ENCODE measurements around the gene EZH2. TPM values are rescaled to one million over a fixed set of nuclear protein-coding genes. Genes with fewer than 3 reads are reported as not detected.

The EZH2 gene
- total RNA-seq, 4 donors from 2014 or later = 6.8 to 22.4 (median 8.2) TPM

GRCh38 chr7:148790131-148790726 lies 93.9 kb downstream of the EZH2 start:
- H3K36me3 ChIP-seq = peaks cover 92% of the 10 kb centered on the region
- H3K27ac ChIP-seq = no peak overlapping the region
- H3K4me1 ChIP-seq = no peaks in the 10 kb centered on the region
- DNase-seq (ENCODE audit: low spot score in 2 of 2) = no peak
- H3K27me3 ChIP-seq = no peaks in the 10 kb centered on the region
- no peak overlapping the region for H3K4me3 ChIP-seq
- H3K9me3 ChIP-seq = no peaks in the 10 kb centered on the region
- TF ChIP-seq POLR2AphosphoS5 (IDR thresholded peaks at IDR 0.05) = no peak
- no peak for TF ChIP-seq POLR2A (IDR thresholded peaks at IDR 0.05)
- TF ChIP-seq CTCF (IDR thresholded peaks at IDR 0.05) = no peak
- TF ChIP-seq EP300 (IDR thresholded peaks at IDR 0.05) = no peak
- whole genome bisulfite sequencing = 94% methylated on average over 8 of the region's 8 CpGs

DNA sequence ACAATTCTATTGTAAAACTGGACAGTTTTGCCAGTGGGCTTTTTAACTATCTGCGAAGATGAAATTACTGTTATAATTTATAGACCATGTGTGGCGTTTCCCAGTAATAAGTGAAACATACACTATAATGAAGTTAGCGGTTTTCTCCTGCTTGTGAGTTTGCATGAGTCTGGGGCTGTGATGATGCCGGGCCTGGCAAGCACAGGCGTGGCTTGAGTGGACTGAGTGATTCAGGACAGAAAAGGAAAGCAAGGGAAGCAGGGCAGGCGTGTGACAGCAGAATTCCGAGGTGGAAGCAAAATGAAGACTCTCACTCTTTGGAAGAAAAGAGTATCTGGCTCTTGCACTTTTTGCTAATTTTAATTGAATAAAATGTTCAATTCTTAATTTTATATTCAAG lies 94.9 kb downstream of the EZH2 start:
- no peak for TF ChIP-seq EP300 (IDR thresholded peaks at IDR 0.05)
- no peak for TF ChIP-seq POLR2A (IDR thresholded peaks at IDR 0.05)
- no peak for TF ChIP-seq POLR2AphosphoS5 (IDR thresholded peaks at IDR 0.05)
- no peak for TF ChIP-seq CTCF (IDR thresholded peaks at IDR 0.05)
- Histone ChIP-seq H3K36me3 (peaks cover 88% of the 10 kb centered on the region), H3K9me3 (no peaks in the 10 kb centered on the region), H3K27me3 (no peaks in the 10 kb centered on the region), H3K4me1 (no peaks in the 10 kb centered on the region), H3K4me3 (no peak overlapping the region), H3K27ac (no peak overlapping the region)
- no peak for DNase-seq (ENCODE audit: low spot score in 2 of 2)
- WGBS = 89% methylated on average over 7 of the region's 7 CpGs

DNA sequence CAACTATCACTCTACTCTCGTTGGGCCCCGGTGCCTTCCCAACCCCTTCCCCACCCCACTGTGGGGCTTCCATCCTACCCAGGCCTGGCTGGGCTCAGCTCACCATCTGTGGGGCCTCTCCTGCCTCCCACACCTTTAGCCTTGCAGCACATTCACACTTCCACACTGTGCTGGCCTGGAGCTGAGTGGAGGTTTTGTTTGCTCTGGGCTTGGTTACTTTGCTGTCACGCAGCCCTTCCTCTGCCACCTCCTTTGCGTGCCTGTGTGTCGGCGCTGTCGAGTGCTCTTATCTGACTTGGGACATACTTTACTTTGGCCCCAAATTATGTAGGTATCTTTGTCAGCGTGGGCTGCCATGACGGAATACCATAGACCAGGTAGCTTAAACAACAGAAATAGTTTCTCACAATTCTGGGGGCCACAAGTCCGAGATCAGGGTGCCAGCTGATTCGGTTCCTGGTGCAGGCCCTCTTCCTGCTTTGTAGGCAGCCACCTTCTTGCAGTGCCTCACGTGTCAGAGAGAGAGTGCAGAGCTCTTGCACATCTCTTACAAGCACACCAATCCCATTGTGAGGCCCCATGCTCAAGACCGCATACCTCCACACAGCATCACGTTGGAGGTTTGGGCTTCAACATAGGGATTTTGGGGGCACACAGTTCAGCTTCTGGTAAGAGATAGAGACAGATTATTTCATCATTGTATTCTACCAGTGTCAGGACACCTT lies 96.4 kb downstream of the EZH2 start:
- Histone ChIP-seq H3K9me3 (no peaks in the 10 kb centered on the region), H3K36me3 (peaks cover 78% of the 10 kb centered on the region)
- 95% methylated on average over 12 of the region's 14 CpGs for WGBS

GRCh38 chr7:148783801-148784527 lies 100.1 kb downstream of the EZH2 start:
- Histone ChIP-seq H3K9me3 (no peaks in the 10 kb centered on the region), H3K4me3 (no peak overlapping the region), H3K4me1 (no peaks in the 10 kb centered on the region), H3K27me3 (no peaks in the 10 kb centered on the region), H3K27ac (no peak overlapping the region), H3K36me3 (peaks cover 65% of the 10 kb centered on the region)
- DNase-seq (ENCODE audit: low spot score in 2 of 2) = no peak
- WGBS = 75% methylated on average over 15 of the region's 15 CpGs
- TF ChIP-seq POLR2AphosphoS5 (IDR thresholded peaks at IDR 0.05) (no peak), EP300 (IDR thresholded peaks at IDR 0.05) (no peak), CTCF (IDR thresholded peaks at IDR 0.05) (no peak), POLR2A (IDR thresholded peaks at IDR 0.05) (no peak)

More for the DNA sequence above, 96.4 kb downstream of the EZH2 start:
- Histone ChIP-seq H3K4me1 (no peaks in the 10 kb centered on the region), H3K27ac (no peak overlapping the region), H3K4me3 (no peak overlapping the region), H3K27me3 (no peaks in the 10 kb centered on the region)
- no peak for TF ChIP-seq POLR2AphosphoS5 (IDR thresholded peaks at IDR 0.05)
- no peak for TF ChIP-seq EP300 (IDR thresholded peaks at IDR 0.05)
- TF ChIP-seq POLR2A (IDR thresholded peaks at IDR 0.05) = no peak
- no peak for TF ChIP-seq CTCF (IDR thresholded peaks at IDR 0.05)
- DNase-seq (ENCODE audit: low spot score in 2 of 2) = no peak
